Subcutaneous adipose tissue (tissue), 4 donors: ENCODE data around the gene S100A4. TPM values are rescaled to one million over a fixed set of nuclear protein-coding genes. Genes with fewer than 3 reads are reported as not detected.

Source experiments
- total RNA-seq, 4 donors: library from RNA; depleted of rRNA; stranded (reverse); fragments of >200 nt; gene quantifications; one replicate each; pipeline ENCODE4 v1.1.0, GENCODE V29; 2016
- TF ChIP-seq, protein P1 (sequence below): fragments of 450-650 bp; IDR thresholded peaks from one replicate; pipeline ENCODE4 v1.5.1; 2016; ENCODE audit warnings: low read depth, mild to moderate bottlenecking, control low read depth, antibody characterized with exemption, moderate library complexity

The S100A4 gene
- total RNA-seq, 4 donors from 2014 or later, result 497 to 1,679 (median 1,241) TPM

DNA sequence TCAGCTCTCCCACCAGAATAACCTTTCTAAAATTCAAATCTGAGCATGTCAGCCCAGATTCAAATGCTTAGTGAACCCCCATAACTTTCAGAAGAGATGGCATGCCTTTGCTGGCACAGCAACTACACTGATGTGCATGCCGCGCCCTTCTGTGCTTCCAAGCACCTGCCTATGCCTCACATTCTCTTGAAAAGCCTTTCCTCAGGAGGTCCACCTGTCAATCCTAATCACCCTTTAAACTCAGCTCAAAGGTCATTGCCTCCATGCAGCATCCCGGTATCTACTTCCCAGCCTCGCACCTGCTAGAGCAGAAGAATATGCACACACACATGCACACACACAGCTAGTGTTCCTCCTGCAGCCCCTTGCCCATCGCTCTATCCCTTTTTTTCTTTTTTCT lies 25.3 kb upstream of the S100A4 start:
- TF ChIP-seq, protein P1, sequence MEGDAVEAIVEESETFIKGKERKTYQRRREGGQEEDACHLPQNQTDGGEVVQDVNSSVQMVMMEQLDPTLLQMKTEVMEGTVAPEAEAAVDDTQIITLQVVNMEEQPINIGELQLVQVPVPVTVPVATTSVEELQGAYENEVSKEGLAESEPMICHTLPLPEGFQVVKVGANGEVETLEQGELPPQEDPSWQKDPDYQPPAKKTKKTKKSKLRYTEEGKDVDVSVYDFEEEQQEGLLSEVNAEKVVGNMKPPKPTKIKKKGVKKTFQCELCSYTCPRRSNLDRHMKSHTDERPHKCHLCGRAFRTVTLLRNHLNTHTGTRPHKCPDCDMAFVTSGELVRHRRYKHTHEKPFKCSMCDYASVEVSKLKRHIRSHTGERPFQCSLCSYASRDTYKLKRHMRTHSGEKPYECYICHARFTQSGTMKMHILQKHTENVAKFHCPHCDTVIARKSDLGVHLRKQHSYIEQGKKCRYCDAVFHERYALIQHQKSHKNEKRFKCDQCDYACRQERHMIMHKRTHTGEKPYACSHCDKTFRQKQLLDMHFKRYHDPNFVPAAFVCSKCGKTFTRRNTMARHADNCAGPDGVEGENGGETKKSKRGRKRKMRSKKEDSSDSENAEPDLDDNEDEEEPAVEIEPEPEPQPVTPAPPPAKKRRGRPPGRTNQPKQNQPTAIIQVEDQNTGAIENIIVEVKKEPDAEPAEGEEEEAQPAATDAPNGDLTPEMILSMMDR, result no peak

DNA sequence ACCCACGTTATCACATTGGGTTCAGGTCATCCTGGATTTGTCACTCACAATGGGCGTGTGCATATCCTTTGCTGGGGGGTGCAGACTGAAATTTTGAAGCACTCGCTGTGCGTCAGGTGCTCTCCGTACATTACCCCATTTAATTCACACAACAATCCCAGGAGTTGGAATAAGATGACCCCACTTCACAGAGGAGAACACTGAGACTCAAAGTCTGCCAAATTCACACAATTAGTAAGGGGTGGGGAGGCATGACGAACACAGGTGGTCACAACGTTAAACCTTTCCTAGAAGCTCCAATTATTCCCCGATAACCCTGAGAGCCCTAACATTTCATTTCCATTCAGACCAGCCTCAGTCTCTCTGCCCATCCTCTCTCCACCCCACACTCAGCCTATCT lies 23.9 kb upstream of the S100A4 start:
- TF ChIP-seq, protein P1, result no peak

- TF ChIP-seq, protein P1, result no peak
Measured at GRCh38 chr1:153568367-153569099, 22.9 kb upstream of the S100A4 start.

- TF ChIP-seq, protein P1, result no peak
Measured at GRCh38 chr1:153567621-153568366, 22.2 kb upstream of the S100A4 start.

- TF ChIP-seq, protein P1, result no peak
Measured at GRCh38 chr1:153566414-153567371, 21.1 kb upstream of the S100A4 start.

DNA sequence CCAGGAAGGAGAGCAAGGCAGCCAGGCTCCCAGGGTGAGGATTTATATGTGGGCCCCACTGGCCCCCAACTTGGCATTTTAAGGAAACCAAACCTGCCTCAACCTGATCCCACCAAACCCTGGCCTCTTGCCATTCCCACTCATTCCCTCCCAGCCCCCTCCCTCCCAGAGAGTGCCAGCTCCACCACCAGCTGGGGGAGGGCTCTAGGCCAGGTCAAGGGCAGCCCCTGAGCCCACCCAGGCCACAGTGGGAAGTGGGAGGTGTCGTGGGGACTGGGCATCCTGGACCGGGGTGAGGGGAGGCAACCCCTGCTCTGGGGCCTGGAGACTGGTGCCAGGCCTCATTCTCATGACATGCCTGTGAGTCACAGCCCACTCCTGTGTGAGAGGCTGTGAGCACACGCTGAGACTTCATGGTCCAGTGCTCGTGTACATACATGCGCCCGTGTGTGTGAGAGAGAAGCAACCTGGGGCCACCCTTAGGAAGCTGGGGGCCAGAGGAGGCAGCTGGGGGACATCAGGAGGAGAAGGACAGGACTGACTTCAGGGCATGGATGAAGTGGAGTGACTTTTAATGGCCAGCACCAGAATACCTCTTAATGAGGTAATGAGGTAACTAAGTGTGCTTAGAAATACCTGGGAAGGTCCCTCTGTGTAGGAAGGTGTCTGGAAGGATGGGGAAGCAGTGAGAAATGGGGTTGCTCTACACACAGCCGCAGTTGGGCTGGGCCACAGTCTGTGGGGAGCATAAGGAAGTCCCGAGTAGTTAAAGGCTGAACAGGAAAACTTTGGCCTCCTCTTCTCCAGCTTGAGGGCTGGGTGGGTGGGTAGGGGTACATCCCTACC lies 20.1 kb upstream of the S100A4 start, which contains the start of gene S100A2:
Gene S100A2 (minus strand): TSS at position 316 of the 846 bp plus-strand sequence. CDS start 1,967 bp downstream, outside the sequence.
- TF ChIP-seq, protein P1, result no peak
